T-helper 1 cell treated with Interleukin-12 subunit alpha and Interleukin-12 subunit beta and Interleukin-4 antibody, amounts not matched to agents 30 μg/mL and 1 μg/mL, for 36 hours (primary cell): ENCODE results near the gene SYT2.

Experiments
- H3K27ac Mint-ChIP-seq: one replicate; pipeline ENCODE4 v1.8.0; 2021; ENCODE audit warnings: mild to moderate bottlenecking, mixed read lengths
- H3K27me3 Mint-ChIP-seq: one replicate; pipeline ENCODE4 v1.8.0; 2021; ENCODE audit warnings: low read depth, mixed read lengths
- H3K36me3 Mint-ChIP-seq: one replicate; pipeline ENCODE4 v1.8.0; 2021; ENCODE audit warnings: low read depth, mixed read lengths
- H3K4me1 Mint-ChIP-seq: one replicate; pipeline ENCODE4 v1.8.0; 2021; ENCODE audit warnings: low read depth, mixed read lengths
- H3K4me3 Mint-ChIP-seq: one replicate; pipeline ENCODE4 v1.8.0; 2021; ENCODE audit warnings: mild to moderate bottlenecking, moderate library complexity, mixed read lengths
- H3K9me3 Mint-ChIP-seq: one replicate; pipeline ENCODE4 v1.8.0; 2021; ENCODE audit warnings: mixed read lengths

SYT2 gene

GRCh38 chr1:202677433-202677832 is 32.8 kb downstream of the SYT2 start:
- no peak overlapping the region for H3K27ac Mint-ChIP-seq
- H3K9me3 Mint-ChIP-seq = peaks cover 12% of the 10 kb centered on the region
- no peak overlapping the region for H3K4me3 Mint-ChIP-seq
- H3K4me1 Mint-ChIP-seq = no peaks in the 10 kb centered on the region
- H3K36me3 Mint-ChIP-seq = no peaks in the 10 kb centered on the region
- H3K27me3 Mint-ChIP-seq = peaks cover 25% of the 10 kb centered on the region

GRCh38 chr1:202673531-202673930 is 36.7 kb downstream of the SYT2 start:
- H3K4me1 Mint-ChIP-seq = no peaks in the 10 kb centered on the region
- H3K4me3 Mint-ChIP-seq = no peak overlapping the region
- H3K9me3 Mint-ChIP-seq = peaks cover 10% of the 10 kb centered on the region
- H3K27me3 Mint-ChIP-seq = peaks cover 20% of the 10 kb centered on the region
- H3K27ac Mint-ChIP-seq = no peak overlapping the region
- H3K36me3 Mint-ChIP-seq = no peaks in the 10 kb centered on the region

GRCh38 chr1:202671399-202671798 is 38.9 kb downstream of the SYT2 start:
- H3K27ac Mint-ChIP-seq = no peak overlapping the region
- peaks cover 15% of the 10 kb centered on the region for H3K27me3 Mint-ChIP-seq
- no peaks in the 10 kb centered on the region for H3K9me3 Mint-ChIP-seq
- no peaks in the 10 kb centered on the region for H3K36me3 Mint-ChIP-seq
- no peak overlapping the region for H3K4me3 Mint-ChIP-seq
- H3K4me1 Mint-ChIP-seq = no peaks in the 10 kb centered on the region

GRCh38 chr1:202665417-202665816 is 44.8 kb downstream of the SYT2 start:
- no peaks in the 10 kb centered on the region for H3K36me3 Mint-ChIP-seq
- H3K27ac Mint-ChIP-seq = no peak overlapping the region
- H3K27me3 Mint-ChIP-seq = peaks cover 39% of the 10 kb centered on the region
- no peak overlapping the region for H3K4me3 Mint-ChIP-seq
- H3K4me1 Mint-ChIP-seq = no peaks in the 10 kb centered on the region
- no peaks in the 10 kb centered on the region for H3K9me3 Mint-ChIP-seq

GRCh38 chr1:202664083-202664482 is 46.2 kb downstream of the SYT2 start:
- Mint-ChIP-seq H3K4me3 (no peak overlapping the region), H3K4me1 (no peaks in the 10 kb centered on the region), H3K36me3 (no peaks in the 10 kb centered on the region), H3K27me3 (peaks cover 38% of the 10 kb centered on the region), H3K27ac (no peak overlapping the region), H3K9me3 (no peaks in the 10 kb centered on the region)

- H3K27me3 Mint-ChIP-seq = peaks cover 37% of the 10 kb centered on the region
- no peaks in the 10 kb centered on the region for H3K36me3 Mint-ChIP-seq
- H3K27ac Mint-ChIP-seq = no peak overlapping the region
- H3K9me3 Mint-ChIP-seq = no peaks in the 10 kb centered on the region
- no peak overlapping the region for H3K4me3 Mint-ChIP-seq
- H3K4me1 Mint-ChIP-seq = no peaks in the 10 kb centered on the region
These were observed 47.1 kb downstream of the SYT2 start for GRCh38 chr1:202663131-202663530.

GRCh38 chr1:202662081-202662480 is 48.2 kb downstream of the SYT2 start:
- Mint-ChIP-seq H3K36me3 (no peaks in the 10 kb centered on the region), H3K4me1 (no peaks in the 10 kb centered on the region), H3K27me3 (peaks cover 35% of the 10 kb centered on the region), H3K27ac (no peak overlapping the region), H3K4me3 (no peak overlapping the region), H3K9me3 (no peaks in the 10 kb centered on the region)

- Mint-ChIP-seq H3K9me3 (no peaks in the 10 kb centered on the region), H3K27ac (no peak overlapping the region), H3K4me1 (no peaks in the 10 kb centered on the region), H3K36me3 (no peaks in the 10 kb centered on the region), H3K4me3 (no peak overlapping the region), H3K27me3 (peaks cover 35% of the 10 kb centered on the region)
These were observed 49.0 kb downstream of the SYT2 start for GRCh38 chr1:202661136-202661845.

- H3K27ac Mint-ChIP-seq = no peak overlapping the region
- H3K36me3 Mint-ChIP-seq = no peaks in the 10 kb centered on the region
- no peaks in the 10 kb centered on the region for H3K4me1 Mint-ChIP-seq
- no peak overlapping the region for H3K4me3 Mint-ChIP-seq
- no peaks in the 10 kb centered on the region for H3K9me3 Mint-ChIP-seq
- H3K27me3 Mint-ChIP-seq = peaks cover 36% of the 10 kb centered on the region
These were observed 50.3 kb downstream of the SYT2 start for GRCh38 chr1:202659974-202660373.

- no peaks in the 10 kb centered on the region for H3K36me3 Mint-ChIP-seq
- H3K4me1 Mint-ChIP-seq = no peaks in the 10 kb centered on the region
- H3K27ac Mint-ChIP-seq = no peak overlapping the region
- H3K27me3 Mint-ChIP-seq = peaks cover 40% of the 10 kb centered on the region
- H3K9me3 Mint-ChIP-seq = no peaks in the 10 kb centered on the region
- H3K4me3 Mint-ChIP-seq = no peak overlapping the region
These were observed 50.7 kb downstream of the SYT2 start for GRCh38 chr1:202659541-202659940.

GRCh38 chr1:202658769-202659168 is 51.5 kb downstream of the SYT2 start:
- peaks cover 42% of the 10 kb centered on the region for H3K27me3 Mint-ChIP-seq
- no peaks in the 10 kb centered on the region for H3K36me3 Mint-ChIP-seq
- no peaks in the 10 kb centered on the region for H3K9me3 Mint-ChIP-seq
- H3K4me1 Mint-ChIP-seq = no peaks in the 10 kb centered on the region
- H3K4me3 Mint-ChIP-seq = no peak overlapping the region
- H3K27ac Mint-ChIP-seq = no peak overlapping the region

GRCh38 chr1:202658251-202658759 is 51.9 kb downstream of the SYT2 start:
- H3K36me3 Mint-ChIP-seq = no peaks in the 10 kb centered on the region

GRCh38 chr1:202656951-202657646 is 53.2 kb downstream of the SYT2 start:
- H3K4me3 Mint-ChIP-seq = no peak overlapping the region
- H3K9me3 Mint-ChIP-seq = no peaks in the 10 kb centered on the region
- H3K27me3 Mint-ChIP-seq = peaks cover 31% of the 10 kb centered on the region
- H3K4me1 Mint-ChIP-seq = no peaks in the 10 kb centered on the region
- H3K36me3 Mint-ChIP-seq = no peaks in the 10 kb centered on the region
- H3K27ac Mint-ChIP-seq = no peak overlapping the region

More at GRCh38 chr1:202658251-202658759, 51.9 kb downstream of the SYT2 start:
- no peaks in the 10 kb centered on the region for H3K9me3 Mint-ChIP-seq
- H3K27me3 Mint-ChIP-seq = peaks cover 37% of the 10 kb centered on the region
- no peaks in the 10 kb centered on the region for H3K4me1 Mint-ChIP-seq
- H3K4me3 Mint-ChIP-seq = no peak overlapping the region
- H3K27ac Mint-ChIP-seq = no peak overlapping the region

- no peak overlapping the region for H3K4me3 Mint-ChIP-seq
- no peak overlapping the region for H3K27ac Mint-ChIP-seq
- H3K9me3 Mint-ChIP-seq = no peaks in the 10 kb centered on the region
- H3K4me1 Mint-ChIP-seq = no peaks in the 10 kb centered on the region
- H3K36me3 Mint-ChIP-seq = no peaks in the 10 kb centered on the region
- peaks cover 35% of the 10 kb centered on the region for H3K27me3 Mint-ChIP-seq
These were observed 54.2 kb downstream of the SYT2 start for GRCh38 chr1:202656057-202656456.

GRCh38 chr1:202654079-202654478 is 56.2 kb downstream of the SYT2 start:
- H3K27me3 Mint-ChIP-seq = peaks cover 46% of the 10 kb centered on the region
- no peak overlapping the region for H3K27ac Mint-ChIP-seq

More at GRCh38 chr1:202654079-202654478, 56.2 kb downstream of the SYT2 start:
- no peak overlapping the region for H3K4me3 Mint-ChIP-seq
- H3K9me3 Mint-ChIP-seq = no peaks in the 10 kb centered on the region
- H3K4me1 Mint-ChIP-seq = no peaks in the 10 kb centered on the region
- H3K36me3 Mint-ChIP-seq = no peaks in the 10 kb centered on the region
